HepG2 (cell line): Measurements from ENCODE around the gene ADGRL1. TPM values are rescaled to one million over a fixed set of nuclear protein-coding genes. Genes with fewer than 3 reads are reported as not detected.

Experiments
- ATAC-seq: fragments of 200-7000 bp; cut with Tn5 transposase; 3 replicates; pipeline ENCODE4 v1.9.1; 2020; ENCODE audit warnings: mild to moderate bottlenecking, moderate library complexity
- BruUV-seq: library from RNA; stranded (reverse); fragments of 400-500 nt; replicated peaks from 2 replicates; lab custom pipeline; 2021; lab: Mats Ljungman, UMichigan
- CTCF ChIA-PET: fragments of 300-600 bp; formaldehyde crosslinking; extraction: SDS; loops from one replicate; lab custom pipeline; 2021; ENCODE audit warnings: low total read pairs, inconsistent platforms, low intra/inter-chr PET ratio; lab: Yijun Ruan, JAX
- POLR2A ChIA-PET: fragments of 350-600 bp; sonication (Branson Sonifier 250); formaldehyde crosslinking; loops from one replicate; lab custom pipeline; 2020; ENCODE audit warnings: antibody characterized with exemption, inconsistent platforms; lab: Yijun Ruan, JAX
- DNase-seq: peaks from one replicate; pipeline ENCODE4 v3.0.0-alpha.2; 2015; ENCODE audit warnings: low spot score
- FAIRE-seq: peaks from 3 replicates; lab custom pipeline; 2011; peaks lifted over from hg19 to GRCh38; lab: Jason Lieb, UNC
- H2AFZ ChIP-seq: one replicate; pipeline ENCODE4 v1.6.1; 2011; ENCODE audit warnings: low read length, inconsistent platforms
- H3K27ac ChIP-seq: fragments of 300-600 bp; 3 replicates; pipeline ENCODE4 v1.8.0; 2011; ENCODE audit warnings: mixed run types, mild to moderate bottlenecking, mixed read lengths, low read length, inconsistent platforms; ENCODE audit not compliant: insufficient read depth; ENCODE audit errors: extremely low read length
- H3K27me3 ChIP-seq, 2 experiments: fragments of 200-600 bp in 1 of 2; 2 replicates in 1 of 2; 3 replicates in 1 of 2; pipeline versions ENCODE4 v1.6.0 to v1.8.0; 2011; ENCODE audit warnings: low read length in 2 of 2, mild to moderate bottlenecking in 2 of 2, moderate library complexity in 2 of 2, inconsistent platforms in 1 of 2; ENCODE audit not compliant: insufficient read depth in 2 of 2, control insufficient read depth in 1 of 2
- H3K36me3 ChIP-seq, 2 experiments: fragments of 200-600 bp in 1 of 2; replicated peaks in 1 of 2; 2 replicates in 1 of 2; 3 replicates in 1 of 2; pipeline versions ENCODE4 v1.5.1 to v1.8.0; 2011; ENCODE audit warnings: low read length in 2 of 2, inconsistent platforms in 1 of 2; ENCODE audit not compliant: insufficient read depth in 2 of 2, control insufficient read depth in 1 of 2
- H3K4me1 ChIP-seq: 2 replicates; pipeline ENCODE4 v1.5.1; 2012; ENCODE audit warnings: low read length, inconsistent platforms; ENCODE audit not compliant: insufficient read depth
- H3K4me2 ChIP-seq: 2 replicates; pipeline ENCODE4 v1.6.0; 2011; ENCODE audit warnings: low read depth, low read length, inconsistent platforms
- H3K4me3 ChIP-seq, 3 experiments: fragments of 200-600 bp in 1 of 3; sonication (generic), shearing (Covaris generic) in 1 of 3; replicated peaks in 1 of 3; 2 replicates each; pipeline ENCODE4 v1.5.1; 2011 to 2016; ENCODE audit warnings: low read length in 3 of 3, inconsistent platforms in 2 of 3, low read depth in 2 of 3, mild to moderate bottlenecking in 2 of 3, control low read depth in 1 of 3, mixed read lengths in 1 of 3; ENCODE audit not compliant: insufficient read depth in 1 of 3
- H3K79me2 ChIP-seq: one replicate; pipeline ENCODE4 v1.6.1; 2011; ENCODE audit warnings: low read length, inconsistent platforms; ENCODE audit not compliant: insufficient read depth
- H3K9ac ChIP-seq: 2 replicates; pipeline ENCODE4 v1.6.0; 2011; ENCODE audit warnings: mild to moderate bottlenecking, low read depth, low read length, inconsistent platforms; ENCODE audit not compliant: insufficient read depth
- H3K9me3 ChIP-seq: 2 replicates; pipeline ENCODE4 v1.5.1; 2012; ENCODE audit warnings: mild to moderate bottlenecking, low read length
- H4K20me1 ChIP-seq: 2 replicates; pipeline ENCODE4 v1.6.0; 2011; ENCODE audit warnings: inconsistent platforms, mild to moderate bottlenecking, low read length, moderate library complexity; ENCODE audit not compliant: insufficient read depth
- JARID2 ChIP-seq: sonication (generic); formaldehyde crosslinking; IDR thresholded peaks from 2 replicates; pipeline ENCODE4 v1.8.1; 2023; ENCODE audit warnings: missing genetic modification reagents, inconsistent platforms; ENCODE audit not compliant: insufficient replicate concordance
- MEIS2 ChIP-seq: sonication (generic); formaldehyde crosslinking; IDR thresholded peaks from 2 replicates; pipeline ENCODE4 v1.9.0; 2021; ENCODE audit warnings: mild to moderate bottlenecking, missing genetic modification reagents
- SAP130 ChIP-seq: IDR thresholded peaks from 2 replicates; pipeline ENCODE4 v1.6.1; 2016; ENCODE audit warnings: low read depth
- SRSF4 ChIP-seq: fragments of 200-400 bp; formaldehyde crosslinking; IDR thresholded peaks from one replicate; pipeline ENCODE4 v1.6.1; 2018; ENCODE audit warnings: mild to moderate bottlenecking, low read depth, low read length, moderate library complexity; ENCODE audit not compliant: poor library complexity, severe bottlenecking
- ZEB1 ChIP-seq: IDR thresholded peaks from 2 replicates; pipeline ENCODE4 v1.6.1; 2012; ENCODE audit warnings: mild to moderate bottlenecking, low read depth, inconsistent platforms; ENCODE audit not compliant: insufficient replicate concordance
- ZFP90 ChIP-seq: sonication (generic); formaldehyde crosslinking; IDR thresholded peaks from 2 replicates; pipeline ENCODE4 v1.8.0; 2022; ENCODE audit warnings: missing genetic modification reagents, mild to moderate bottlenecking, inconsistent platforms, borderline replicate concordance
- ZHX2 ChIP-seq, 2 experiments: sonication (generic) in 1 of 2; formaldehyde crosslinking in 1 of 2; IDR thresholded peaks; 2 replicates each; pipeline versions ENCODE4 v1.6.1 to v1.9.0; 2014 to 2022; ENCODE audit warnings: antibody characterized with exemption in 1 of 2, borderline replicate concordance in 1 of 2, inconsistent platforms in 1 of 2, low read depth in 1 of 2, missing genetic modification reagents in 1 of 2
- ZNF232 ChIP-seq: sonication (generic); formaldehyde crosslinking; IDR thresholded peaks from 2 replicates; pipeline ENCODE4 v1.4.0; 2020; ENCODE audit warnings: missing genetic modification reagents, borderline replicate concordance
- ZNF432 ChIP-seq: sonication (generic); formaldehyde crosslinking; IDR thresholded peaks from 2 replicates; pipeline ENCODE4 v1.5.0; 2020; ENCODE audit warnings: missing genetic modification reagents, mild to moderate bottlenecking, borderline replicate concordance
- ZNF44 ChIP-seq: sonication (generic); formaldehyde crosslinking; IDR thresholded peaks from 2 replicates; pipeline ENCODE4 v1.5.1; 2020; ENCODE audit warnings: mild to moderate bottlenecking, missing genetic modification reagents
- ZNF598 ChIP-seq: sonication (generic); formaldehyde crosslinking; IDR thresholded peaks from 2 replicates; pipeline ENCODE4 v1.5.1; 2020; ENCODE audit warnings: mild to moderate bottlenecking, missing genetic modification reagents, borderline replicate concordance
- whole genome bisulfite sequencing: methylation state at CpG from one replicate; pipeline ENCODE4 v1.1.6; 2017; ENCODE audit warnings: low lambda C conversion rate; 5-methylcytosine and 5-hydroxymethylcytosine counted together
- in situ Hi-C: cut with HindIII; loops from 2 replicates; pipeline ENCODE4 v1.10.0; 2017; ENCODE audit warnings: low pct_unique_long_range_greater_than_20kb; ENCODE audit not compliant: extremely low pct_ligation_motif_present
- intact Hi-C: fragments of 100-400 bp; cut with micrococcal nuclease; formaldehyde crosslinking; loops from one replicate; pipeline ENCODE4 v1.10.0; 2022; ENCODE audit not compliant: unreplicated experiment
- polyA plus RNA-seq, 8 experiments: library from polyadenylated mRNA; depleted of rRNA in 3 of 8; stranded (reverse) in 7 of 8; unstranded in 1 of 8; fragments of >200 nt; fragmentation: Illumina TruSeq in 4 of 8; extraction: Trizol in 4 of 8; gene quantifications; 2 replicates each; pipeline versions ENCODE4 v1.2.1 to v1.2.3, GENCODE V29; 2011 to 2016; ENCODE audit warnings: low read depth in 4 of 8, missing spikeins in 1 of 8, mixed read lengths in 1 of 8; ENCODE audit not compliant: insufficient read depth in 1 of 8
- total RNA-seq, 5 experiments: library from RNA; depleted of rRNA; stranded (reverse); fragments of >200 nt; fragmentation: Illumina TruSeq; extraction: Trizol; gene quantifications; 2 replicates each; pipeline ENCODE4 v1.2.3, GENCODE V29; 2016; ENCODE audit warnings: low read depth in 1 of 5
- TF ChIP-seq, protein P1 (sequence below): IDR thresholded peaks from 2 replicates; pipeline ENCODE4 v1.6.1; 2016
- TF ChIP-seq, protein P2 (sequence below): sonication (generic); formaldehyde crosslinking; IDR thresholded peaks from 2 replicates; pipeline ENCODE4 v1.5.1; 2020; ENCODE audit warnings: mild to moderate bottlenecking, missing genetic modification reagents, borderline replicate concordance

The ADGRL1 gene
- total and polyA plus RNA-seq, 2 of the 13 experiments (the other 11 are each of a cell fraction or from before 2014, with no cell fraction given): 0.49 to 1.7 TPM

GRCh38 chr19:14162871-14163297 lies 43.1 kb downstream of the ADGRL1 start:
- no peak overlapping the region for H3K9ac ChIP-seq
- no peak overlapping the region for H3K27ac ChIP-seq
- FAIRE-seq: no peak
- no peaks in the 10 kb centered on the region; a peak in 1 of 5 replicates for H3K27me3 ChIP-seq
- intact Hi-C loops (no loop called here), in situ Hi-C loops (no loop called here)
- H3K4me3 ChIP-seq: no peak overlapping the region
- CTCF ChIA-PET: no interaction called here
- H2AFZ ChIP-seq: no peak overlapping the region
- H3K9me3 ChIP-seq: no peaks in the 10 kb centered on the region
- H3K36me3 ChIP-seq: no peaks in the 10 kb centered on the region
- no peaks in the 10 kb centered on the region for H3K4me1 ChIP-seq
- no peaks in the 10 kb centered on the region for H3K79me2 ChIP-seq
- no peak overlapping the region for H3K4me2 ChIP-seq
- no peaks in the 10 kb centered on the region for H4K20me1 ChIP-seq
- POLR2A ChIA-PET: no interaction called here
- 93% methylated on average over 38 of the region's 38 CpGs for WGBS
- BruUV-seq: no TSS peak
- DNase-seq: no peak
- ATAC-seq: no peak
- no peak for TF ChIP-seq ZFP90
- no peak for TF ChIP-seq SAP130
- TF ChIP-seq, protein P1, sequence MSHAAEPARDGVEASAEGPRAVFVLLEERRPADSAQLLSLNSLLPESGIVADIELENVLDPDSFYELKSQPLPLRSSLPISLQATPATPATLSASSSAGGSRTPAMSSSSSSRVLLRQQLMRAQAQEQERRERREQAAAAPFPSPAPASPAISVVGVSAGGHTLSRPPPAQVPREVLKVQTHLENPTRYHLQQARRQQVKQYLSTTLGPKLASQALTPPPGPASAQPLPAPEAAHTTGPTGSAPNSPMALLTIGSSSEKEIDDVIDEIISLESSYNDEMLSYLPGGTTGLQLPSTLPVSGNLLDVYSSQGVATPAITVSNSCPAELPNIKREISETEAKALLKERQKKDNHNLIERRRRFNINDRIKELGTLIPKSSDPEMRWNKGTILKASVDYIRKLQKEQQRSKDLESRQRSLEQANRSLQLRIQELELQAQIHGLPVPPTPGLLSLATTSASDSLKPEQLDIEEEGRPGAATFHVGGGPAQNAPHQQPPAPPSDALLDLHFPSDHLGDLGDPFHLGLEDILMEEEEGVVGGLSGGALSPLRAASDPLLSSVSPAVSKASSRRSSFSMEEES (CRISPR knock-in tag): no peak
- no peak for TF ChIP-seq ZHX2 (IDR thresholded peaks at IDR 0.05; ENCODE audit: low read depth)
- TF ChIP-seq ZHX2 (CRISPR knock-in tag; IDR thresholded peaks at IDR 0.05; ENCODE audit: borderline replicate concordance): no peak
- TF ChIP-seq ZNF44 (CRISPR knock-in tag): no peak
- TF ChIP-seq SRSF4: no peak
- no peak for TF ChIP-seq ZNF598 (CRISPR knock-in tag)
- TF ChIP-seq JARID2 (CRISPR knock-in tag): no peak
- TF ChIP-seq ZNF432: no peak
- TF ChIP-seq MEIS2 (CRISPR knock-in tag): no peak
- no peak for TF ChIP-seq ZNF232 (CRISPR knock-in tag)
- TF ChIP-seq, protein P2, sequence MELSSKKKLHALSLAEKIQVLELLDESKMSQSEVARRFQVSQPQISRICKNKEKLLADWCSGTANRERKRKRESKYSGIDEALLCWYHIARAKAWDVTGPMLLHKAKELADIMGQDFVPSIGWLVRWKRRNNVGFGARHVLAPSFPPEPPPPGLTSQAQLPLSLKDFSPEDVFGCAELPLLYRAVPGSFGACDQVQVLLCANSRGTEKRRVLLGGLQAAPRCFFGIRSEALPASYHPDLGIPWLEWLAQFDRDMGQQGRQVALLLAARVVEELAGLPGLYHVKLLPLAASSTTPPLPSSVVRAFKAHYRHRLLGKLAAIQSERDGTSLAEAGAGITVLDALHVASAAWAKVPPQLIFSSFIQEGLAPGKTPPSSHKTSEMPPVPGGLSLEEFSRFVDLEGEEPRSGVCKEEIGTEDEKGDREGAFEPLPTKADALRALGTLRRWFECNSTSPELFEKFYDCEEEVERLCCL (CRISPR knock-in tag): no peak
- TF ChIP-seq ZEB1: no peak
